Right lobe of liver (tissue), 6 donors: ENCODE data around the gene TRAK1. TPM values are rescaled to one million over a fixed set of nuclear protein-coding genes. Genes with fewer than 3 reads are reported as not detected.

Source experiments
- ATAC-seq, 4 donors: fragments of 200-7000 bp; cut with Tn5 transposase; one replicate each; pipeline ENCODE4 v1.9.1; 2020; ENCODE audit warnings: mild to moderate bottlenecking in 4 of 4, moderate library complexity in 4 of 4
- DNase-seq, 3 donors: peaks; one replicate each; pipeline ENCODE4 v3.0.0-alpha.2; 2020
- H3K27ac ChIP-seq, 3 donors: fragments of 200-600 bp; one replicate each; pipeline ENCODE4 v1.8.0; 2022
- H3K27me3 ChIP-seq, 2 donors: fragments of 200-600 bp; one replicate each; pipeline ENCODE4 v1.8.0; 2022
- H3K36me3 ChIP-seq, 4 donors: fragments of 200-600 bp; sonication (generic) in 1 of 4; one replicate each; pipeline versions ENCODE4 v1.5.1 to v1.8.0; 2017 to 2022; ENCODE audit warnings: control low read depth in 1 of 4
- H3K4me1 ChIP-seq, 4 donors: fragments of 200-600 bp; sonication (generic) in 1 of 4; one replicate each; pipeline versions ENCODE4 v1.5.1 to v1.8.0; 2017 to 2022; ENCODE audit warnings: control low read depth in 1 of 4
- H3K4me3 ChIP-seq, 3 donors: fragments of 200-600 bp; one replicate each; pipeline ENCODE4 v1.8.0; 2022
- H3K9me3 ChIP-seq, 4 donors: fragments of 200-600 bp; sonication (generic) in 1 of 4; one replicate each; pipeline versions ENCODE4 v1.5.1 to v1.8.0; 2017 to 2022; ENCODE audit warnings: control low read depth in 1 of 4
- CTCF ChIP-seq, 4 donors: fragments of 200-600 bp in 3 of 4; fragments of 450-650 bp in 1 of 4; IDR thresholded peaks; one replicate each; pipeline versions ENCODE4 v1.5.1 to v1.8.0; 2016 to 2022; ENCODE audit warnings: antibody characterized with exemption in 4 of 4, mild to moderate bottlenecking in 2 of 4
- POLR2A ChIP-seq: fragments of 450-650 bp; IDR thresholded peaks from one replicate; pipeline ENCODE4 v1.6.1; 2017; ENCODE audit warnings: antibody characterized with exemption, mild to moderate bottlenecking
- WGBS: methylation state at CpG from one replicate; pipeline ENCODE4 v1.1.6; 2018; ENCODE audit warnings: low coverage, low lambda C conversion rate; ENCODE audit not compliant: insufficient coverage; ENCODE audit errors: missing lambda C conversion rate; 5-methylcytosine and 5-hydroxymethylcytosine counted together
- intact Hi-C, 2 donors: fragments of 100-400 bp; cut with DNase I; formaldehyde crosslinking; loops; one replicate each; pipeline versions ENCODE4 v1.11.2 to v1.14.1; 2022
- total RNA-seq, 6 experiments: library from RNA; depleted of rRNA in 2 of 6; stranded (reverse); fragments of >200 nt in 2 of 6; fragmentation: NEBNext Ultra II Directional in 3 of 6; extraction: Animal tissue kit (Norgen Biotek cat#: 25700) in 3 of 6; gene quantifications; one replicate each; pipeline versions ENCODE4 v1.1.0 to v1.2.4, GENCODE V29; 2016 to 2023
- donor health status: DM: no; HTN: yes; CAD: no.
- donor health status: DM: no; HTN: no; CAD: no.
- donor health status: DM: no; HTN: no; CAD: no.
- donor health status: DM: no; HTN: yes; CAD: no.
- donor health status: DM: no; HTN: yes; CAD: no.

TRAK1 gene
- total RNA-seq, 6 experiments from 2014 or later = 9.5 to 16.4 (median 12.2) TPM

GRCh38 chr3:42214064-42214463 lies 122.9 kb downstream of the TRAK1 start:
- no CpG with 5 or more reads among the region's 2 CpGs for WGBS
- no peak for DNase-seq
- no peak overlapping the region for H3K27ac ChIP-seq

DNA sequence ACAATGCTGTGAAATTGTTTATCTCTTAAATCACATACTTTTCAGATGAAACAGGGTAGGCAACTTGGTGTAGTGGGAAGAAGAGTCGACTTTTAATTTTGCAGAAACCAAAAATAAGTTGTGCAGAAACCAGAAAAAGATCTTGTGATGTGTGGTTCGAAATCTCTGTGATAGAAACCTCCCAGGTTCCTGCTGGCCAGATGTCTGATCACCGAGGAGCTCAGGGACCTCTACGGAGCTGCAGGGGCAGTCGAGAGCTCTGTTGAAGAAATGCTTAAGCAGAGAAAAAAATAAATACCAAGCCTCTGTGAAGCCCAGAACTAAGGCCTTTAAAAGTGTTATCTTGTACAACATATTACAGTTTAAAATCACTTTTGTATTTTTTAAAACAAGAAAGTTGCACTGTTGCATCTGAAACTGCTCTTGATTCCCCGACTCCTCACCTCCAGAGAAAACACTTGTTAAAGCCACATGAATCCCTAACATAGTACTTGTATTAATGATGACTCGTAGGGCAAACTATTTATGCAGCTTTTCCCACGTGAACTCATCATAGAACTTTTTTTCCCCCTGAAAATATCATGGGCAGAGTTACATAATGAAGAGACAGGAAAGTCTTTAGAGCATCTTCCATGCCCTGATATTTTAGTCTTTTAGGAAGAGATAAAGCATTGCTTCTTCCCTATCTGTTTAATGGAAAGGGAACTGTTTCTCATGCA lies 123.6 kb downstream of the TRAK1 start:
- Histone ChIP-seq H3K4me1 (no peaks in the 10 kb centered on the region), H3K9me3 (no peaks in the 10 kb centered on the region), H3K4me3 (no peak overlapping the region), H3K36me3 (peaks cover 0 to 12% (median 2%) of the 10 kb centered on the region in 4 donors), H3K27ac (no peak overlapping the region), H3K27me3 (no peaks in the 10 kb centered on the region)
- intact Hi-C loops = no loop called here
- ATAC-seq (no peak), DNase-seq (no peak)
- WGBS = 80% methylated on average over 8 of the region's 8 CpGs
- TF ChIP-seq POLR2A (no peak), CTCF (IDR thresholded peaks at IDR 0.05) (no peak)

More at GRCh38 chr3:42214064-42214463, 122.9 kb downstream of the TRAK1 start:
- no peaks in the 10 kb centered on the region for H3K9me3 ChIP-seq
- no peaks in the 10 kb centered on the region for H3K27me3 ChIP-seq
- H3K4me3 ChIP-seq = no peak overlapping the region
- TF ChIP-seq CTCF (IDR thresholded peaks at IDR 0.05) (no peak), POLR2A (no peak)
- ATAC-seq = no peak
- no peaks in the 10 kb centered on the region for H3K4me1 ChIP-seq
- intact Hi-C loops = no loop called here
- peaks cover 0 to 15% (median 2%) of the 10 kb centered on the region in 4 donors for H3K36me3 ChIP-seq

GRCh38 chr3:42216302-42216701 lies 125.1 kb downstream of the TRAK1 start:
- Histone ChIP-seq H3K36me3 (peaks cover 0 to 10% (median 2%) of the 10 kb centered on the region in 4 donors), H3K4me1 (no peaks in the 10 kb centered on the region), H3K9me3 (no peaks in the 10 kb centered on the region), H3K27me3 (no peaks in the 10 kb centered on the region), H3K27ac (no peak overlapping the region), H3K4me3 (no peak overlapping the region)
- TF ChIP-seq POLR2A (no peak), CTCF (IDR thresholded peaks at IDR 0.05) (no peak)
- WGBS = 91% methylated on average over 3 of the region's 4 CpGs
- peak in 1 of 4 donors; percentile 29 for ATAC-seq
- intact Hi-C loops = no loop called here
- no peak for DNase-seq

DNA sequence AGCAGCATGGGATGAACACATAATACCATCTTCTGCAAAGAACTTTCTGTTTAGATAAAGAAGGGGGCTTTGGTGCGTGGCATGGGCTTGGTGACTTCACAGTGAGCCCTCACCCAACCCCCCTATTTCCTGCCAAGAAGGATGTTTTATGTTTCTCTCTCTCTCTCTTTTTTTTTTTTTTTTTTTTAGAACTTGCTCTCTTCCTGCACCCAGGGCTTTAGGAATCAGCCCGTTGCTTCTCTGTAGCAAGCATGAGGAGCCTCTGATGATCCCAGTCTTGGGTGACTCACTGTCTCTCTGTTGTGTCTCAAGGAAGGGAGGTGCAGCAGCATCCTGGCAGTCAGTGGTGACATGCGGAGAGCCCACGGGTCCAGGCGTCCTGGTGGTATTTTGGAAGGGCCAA lies 125.8 kb downstream of the TRAK1 start:
- TF ChIP-seq CTCF (IDR thresholded peaks at IDR 0.05) (no peak), POLR2A (no peak)
- WGBS = 72% methylated on average over 5 of the region's 5 CpGs
- intact Hi-C loops = no loop called here
- Histone ChIP-seq H3K27ac (no peak overlapping the region), H3K4me3 (no peak overlapping the region), H3K27me3 (no peaks in the 10 kb centered on the region), H3K36me3 (peaks cover 0 to 7% (median 2%) of the 10 kb centered on the region in 4 donors), H3K4me1 (no peaks in the 10 kb centered on the region), H3K9me3 (no peaks in the 10 kb centered on the region)
- no peak for ATAC-seq
- no peak for DNase-seq
